H9 (cell line): ENCODE results near the gene DIS3L2. TPM values are rescaled to one million over a fixed set of nuclear protein-coding genes. Genes with fewer than 3 reads are reported as not detected.

ENCODE experiments used
- DNase-seq: peaks from one replicate; pipeline ENCODE4 v3.0.0-alpha.2; 2017
- H2AFZ ChIP-seq: one replicate; pipeline ENCODE4 v1.6.1; 2013; ENCODE audit warnings: mild to moderate bottlenecking, low read length, control low read depth, moderate library complexity
- H2AK5ac ChIP-seq: 2 replicates; pipeline ENCODE4 v1.6.1; 2013; ENCODE audit warnings: low read length, control low read depth, mixed read lengths; ENCODE audit not compliant: insufficient read length
- H2BK120ac ChIP-seq: one replicate; pipeline ENCODE4 v1.6.1; 2013; ENCODE audit warnings: low read depth, mild to moderate bottlenecking, low read length, control low read depth, inconsistent platforms; ENCODE audit not compliant: poor library complexity, severe bottlenecking
- H2BK12ac ChIP-seq: 2 replicates; pipeline ENCODE4 v1.6.1; 2013; ENCODE audit warnings: low read length, control low read depth, mixed read lengths, low read depth; ENCODE audit not compliant: insufficient read length
- H2BK15ac ChIP-seq: 2 replicates; pipeline ENCODE4 v1.6.1; 2013; ENCODE audit warnings: low read depth, low read length, control low read depth
- H2BK20ac ChIP-seq: one replicate; pipeline ENCODE4 v1.6.1; 2013; ENCODE audit warnings: low read depth, mild to moderate bottlenecking, low read length, control low read depth, inconsistent platforms; ENCODE audit not compliant: poor library complexity, severe bottlenecking
- H2BK5ac ChIP-seq: 2 replicates; pipeline ENCODE4 v1.6.1; 2013; ENCODE audit warnings: low read length, control low read depth, mixed read lengths; ENCODE audit not compliant: insufficient read length
- H3K14ac ChIP-seq: 2 replicates; pipeline ENCODE4 v1.6.1; 2013; ENCODE audit warnings: low read length, control low read depth; ENCODE audit not compliant: insufficient read depth
- H3K18ac ChIP-seq: 2 replicates; pipeline ENCODE4 v1.6.1; 2013; ENCODE audit warnings: low read depth, mild to moderate bottlenecking, mixed read lengths, low read length, control low read depth; ENCODE audit not compliant: insufficient read length
- H3K23ac ChIP-seq: 2 replicates; pipeline ENCODE4 v1.6.1; 2013; ENCODE audit warnings: low read length, control low read depth, mixed read lengths, low read depth; ENCODE audit not compliant: insufficient read length
- H3K23me2 ChIP-seq: 2 replicates; pipeline ENCODE4 v1.6.1; 2013; ENCODE audit warnings: low read depth, mild to moderate bottlenecking, mixed read lengths, low read length, control low read depth; ENCODE audit not compliant: insufficient read length, poor library complexity, severe bottlenecking
- H3K27ac ChIP-seq: 2 replicates; pipeline ENCODE4 v1.5.1; 2013; ENCODE audit warnings: low read length, control low read depth, mixed read lengths, low read depth; ENCODE audit not compliant: insufficient read length
- H3K27me3 ChIP-seq: 2 replicates; pipeline ENCODE4 v1.6.1; 2013; ENCODE audit warnings: low read length, control low read depth, inconsistent platforms; ENCODE audit not compliant: insufficient read depth
- H3K4ac ChIP-seq: 2 replicates; pipeline ENCODE4 v1.6.1; 2013; ENCODE audit warnings: low read depth, mild to moderate bottlenecking, control low read depth, inconsistent platforms, low read length, moderate library complexity
- H3K4me1 ChIP-seq: 2 replicates; pipeline ENCODE4 v1.6.1; 2013; ENCODE audit warnings: low read length, control low read depth, inconsistent platforms; ENCODE audit not compliant: insufficient read depth
- H3K4me2 ChIP-seq: 2 replicates; pipeline ENCODE4 v1.6.1; 2013; ENCODE audit warnings: low read length, control low read depth, mixed read lengths; ENCODE audit not compliant: insufficient read length, insufficient read depth
- H3K56ac ChIP-seq: 2 replicates; pipeline ENCODE4 v1.6.1; 2013; ENCODE audit warnings: low read depth, mild to moderate bottlenecking, mixed read lengths, low read length, control low read depth; ENCODE audit not compliant: insufficient read length
- H3K79me1 ChIP-seq: 2 replicates; pipeline ENCODE4 v1.6.1; 2013; ENCODE audit warnings: low read depth, mild to moderate bottlenecking, moderate library complexity, low read length, control low read depth, inconsistent platforms; ENCODE audit not compliant: insufficient read depth, poor library complexity, severe bottlenecking
- H3K79me2 ChIP-seq: 2 replicates; pipeline ENCODE4 v1.6.1; 2013; ENCODE audit warnings: low read length, control low read depth, inconsistent platforms; ENCODE audit not compliant: insufficient read depth
- H3K9ac ChIP-seq: 2 replicates; pipeline ENCODE4 v1.6.1; 2013; ENCODE audit warnings: low read length, control low read depth, mixed read lengths; ENCODE audit not compliant: insufficient read length; ENCODE audit errors: extremely low read depth
- H3K9me3 ChIP-seq: one replicate; pipeline ENCODE4 v1.6.1; 2013; ENCODE audit warnings: low read depth, low read length, inconsistent platforms; ENCODE audit not compliant: control insufficient read depth
- H3T11ph ChIP-seq: one replicate; pipeline ENCODE4 v1.6.1; 2013; ENCODE audit warnings: mild to moderate bottlenecking, low read length, control low read depth, inconsistent platforms
- H4K20me1 ChIP-seq: one replicate; pipeline ENCODE4 v1.6.1; 2013; ENCODE audit not compliant: control insufficient read depth, insufficient read length, insufficient read depth
- H4K5ac ChIP-seq: 2 replicates; pipeline ENCODE4 v1.6.1; 2013; ENCODE audit warnings: low read depth, mild to moderate bottlenecking, mixed read lengths, low read length, control low read depth; ENCODE audit not compliant: insufficient read length
- H4K8ac ChIP-seq: replicated peaks from 2 replicates; pipeline ENCODE4 v1.6.1; 2013; ENCODE audit warnings: low read length, control low read depth, mixed read lengths, low read depth; ENCODE audit not compliant: insufficient read length
- H4K91ac ChIP-seq: 2 replicates; pipeline ENCODE4 v1.6.1; 2013; ENCODE audit warnings: low read depth, mild to moderate bottlenecking, moderate library complexity, mixed read lengths, low read length, control low read depth; ENCODE audit not compliant: insufficient read length
- H3K27ac Mint-ChIP-seq, 3 experiments: 2 replicates in 2 of 3; 3 replicates in 1 of 3; pipeline ENCODE4 v1.8.0; 2020 to 2021; ENCODE audit warnings: mixed read lengths in 3 of 3, mild to moderate bottlenecking in 1 of 3, moderate library complexity in 1 of 3
- H3K27me3 Mint-ChIP-seq: 2 replicates; pipeline ENCODE4 v1.8.0; 2021; ENCODE audit warnings: low read depth, mild to moderate bottlenecking, moderate library complexity, mixed read lengths
- H3K36me3 Mint-ChIP-seq, 3 experiments: 2 replicates in 2 of 3; 3 replicates in 1 of 3; pipeline ENCODE4 v1.8.0; 2020 to 2021; ENCODE audit warnings: low read depth in 3 of 3, mixed read lengths in 3 of 3; ENCODE audit not compliant: insufficient read depth in 1 of 3
- H3K4me1 Mint-ChIP-seq, 2 experiments: 2 replicates each; pipeline ENCODE4 v1.8.0; 2020; ENCODE audit warnings: mixed read lengths in 2 of 2
- H3K4me3 Mint-ChIP-seq, 2 experiments: 2 replicates in 1 of 2; 3 replicates in 1 of 2; pipeline ENCODE4 v1.8.0; 2020 to 2021; ENCODE audit warnings: mild to moderate bottlenecking in 2 of 2, mixed read lengths in 2 of 2, moderate library complexity in 1 of 2
- H3K9me3 Mint-ChIP-seq, 2 experiments: 2 replicates in 1 of 2; 3 replicates in 1 of 2; pipeline ENCODE4 v1.8.0; 2020; ENCODE audit warnings: mild to moderate bottlenecking in 2 of 2, mixed read lengths in 2 of 2, moderate library complexity in 1 of 2
- WGBS: extraction: QIAGEN DNeasy Blood & Tissue Kit; methylation state at CpG from one replicate; pipeline ENCODE4 v1.1.7; 2013; ENCODE audit warnings: missing lambda C conversion rate, low lambda C conversion rate, mixed read lengths; ENCODE audit not compliant: insufficient read length; ENCODE audit errors: extremely low coverage; 5-methylcytosine and 5-hydroxymethylcytosine counted together
- total RNA-seq: library from RNA; stranded (reverse); gene quantifications from 2 replicates; pipeline ENCODE4 v1.2.1, GENCODE V29; 2021
- TF ChIP-seq, protein P1 (sequence below): fragments of 200-600 bp; sonication (generic); conservative IDR thresholded peaks from 3 replicates; pipeline ENCODE4 v1.8.0; 2021; ENCODE audit warnings: antibody characterized with exemption, mild to moderate bottlenecking

The DIS3L2 gene
- total RNA-seq, 1 experiment from 2014 or later: 28.1 TPM

DNA sequence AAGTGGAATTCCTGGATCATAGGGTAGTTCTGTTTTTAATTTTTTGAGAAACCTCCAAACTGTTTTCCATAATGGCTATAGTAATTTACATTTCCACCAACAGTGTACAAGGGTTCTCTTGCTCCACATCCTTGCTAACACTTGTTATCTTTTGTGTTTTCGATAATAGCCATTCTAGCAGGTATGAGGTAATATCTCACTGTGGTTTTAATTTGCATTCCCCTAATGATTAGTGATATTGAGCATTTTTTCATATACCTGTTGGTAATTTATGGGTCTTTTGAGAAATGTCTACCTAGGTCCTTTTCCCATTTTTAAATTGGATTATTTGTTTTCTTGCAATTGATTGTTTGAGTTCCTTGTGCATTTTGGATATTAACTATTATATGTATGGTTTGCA lies 39.6 kb downstream of the DIS3L2 start:
- Histone ChIP-seq H4K8ac (no peak overlapping the region), H2AK5ac (no peak overlapping the region), H2BK12ac (no peak overlapping the region), H3K56ac (no peak overlapping the region), H2AFZ (no peak overlapping the region), H3K9ac (no peak overlapping the region), H4K5ac (no peak overlapping the region), H4K20me1 (no peaks in the 10 kb centered on the region), H2BK20ac (no peak overlapping the region), H2BK15ac (no peak overlapping the region), H3T11ph (no peak overlapping the region), H3K4ac (no peak overlapping the region), H3K23ac (no peak overlapping the region), H4K91ac (no peak overlapping the region), H3K4me2 (no peak overlapping the region), H3K18ac (no peak overlapping the region), H3K23me2 (no peaks in the 10 kb centered on the region), H3K27me3 (no peaks in the 10 kb centered on the region), H3K27ac (no peak overlapping the region), H3K79me1 (no peaks in the 10 kb centered on the region), H2BK5ac (no peak overlapping the region), H3K4me1 (no peaks in the 10 kb centered on the region), H3K79me2 (no peaks in the 10 kb centered on the region), H3K9me3 (no peaks in the 10 kb centered on the region), H2BK120ac (no peak overlapping the region), H3K14ac (no peak overlapping the region)
- no peak overlapping the region for H3K4me3 Mint-ChIP-seq
- no peaks in the 10 kb centered on the region for H3K27me3 Mint-ChIP-seq
- TF ChIP-seq, protein P1, sequence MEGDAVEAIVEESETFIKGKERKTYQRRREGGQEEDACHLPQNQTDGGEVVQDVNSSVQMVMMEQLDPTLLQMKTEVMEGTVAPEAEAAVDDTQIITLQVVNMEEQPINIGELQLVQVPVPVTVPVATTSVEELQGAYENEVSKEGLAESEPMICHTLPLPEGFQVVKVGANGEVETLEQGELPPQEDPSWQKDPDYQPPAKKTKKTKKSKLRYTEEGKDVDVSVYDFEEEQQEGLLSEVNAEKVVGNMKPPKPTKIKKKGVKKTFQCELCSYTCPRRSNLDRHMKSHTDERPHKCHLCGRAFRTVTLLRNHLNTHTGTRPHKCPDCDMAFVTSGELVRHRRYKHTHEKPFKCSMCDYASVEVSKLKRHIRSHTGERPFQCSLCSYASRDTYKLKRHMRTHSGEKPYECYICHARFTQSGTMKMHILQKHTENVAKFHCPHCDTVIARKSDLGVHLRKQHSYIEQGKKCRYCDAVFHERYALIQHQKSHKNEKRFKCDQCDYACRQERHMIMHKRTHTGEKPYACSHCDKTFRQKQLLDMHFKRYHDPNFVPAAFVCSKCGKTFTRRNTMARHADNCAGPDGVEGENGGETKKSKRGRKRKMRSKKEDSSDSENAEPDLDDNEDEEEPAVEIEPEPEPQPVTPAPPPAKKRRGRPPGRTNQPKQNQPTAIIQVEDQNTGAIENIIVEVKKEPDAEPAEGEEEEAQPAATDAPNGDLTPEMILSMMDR: no peak
- DNase-seq: no peak
- no peak overlapping the region for H3K27ac Mint-ChIP-seq
- no peaks in the 10 kb centered on the region for H3K9me3 Mint-ChIP-seq
- WGBS: no CpG with 5 or more reads among the region's 1 CpG
- H3K36me3 Mint-ChIP-seq: no peaks in the 10 kb centered on the region
- peaks cover 7 to 10% of the 10 kb centered on the region in 2 experiments for H3K4me1 Mint-ChIP-seq
